Endothelial cell of umbilical vein (primary cell): ENCODE data around the gene PLCG2. TPM values are rescaled to one million over a fixed set of nuclear protein-coding genes. Genes with fewer than 3 reads are reported as not detected.

Experiments used
- BruUV-seq: library from RNA; stranded (reverse); fragments of 400-500 nt; replicated peaks from 2 replicates; lab custom pipeline; 2021; lab: Mats Ljungman, UMichigan
- CTCF ChIA-PET: fragments of 300-600, 350-600 bp; sonication (Branson Sonifier 250); formaldehyde crosslinking; loops from one replicate; lab custom pipeline; 2021; ENCODE audit warnings: antibody characterized with exemption, inconsistent platforms; lab: Charles Lee
- POLR2A ChIA-PET: fragments of 300-600, 350-600 bp; sonication (Branson Sonifier 250); formaldehyde crosslinking; loops from one replicate; lab custom pipeline; 2021; ENCODE audit warnings: antibody characterized with exemption, inconsistent platforms; lab: Charles Lee
- DNase-seq: peaks from one replicate; pipeline ENCODE4 v3.0.0-alpha.2; 2011; ENCODE audit warnings: low read depth, low spot score
- FAIRE-seq: peaks from 2 replicates; lab custom pipeline; 2011; peaks lifted over from hg19 to GRCh38; lab: Jason Lieb, UNC
- H2AFZ ChIP-seq: 2 replicates; pipeline ENCODE4 v1.6.0; 2012; ENCODE audit warnings: low read depth, low read length, control low read depth, inconsistent platforms
- H3K27ac ChIP-seq: 2 replicates; pipeline ENCODE4 v1.5.1; 2011; ENCODE audit warnings: low read depth, mild to moderate bottlenecking, control low read depth, low read length, moderate library complexity; ENCODE audit not compliant: insufficient read depth
- H3K27me3 ChIP-seq, 2 experiments: 2 replicates each; pipeline versions ENCODE4 v1.6.0 to v1.6.1; 2011; ENCODE audit warnings: low read length in 2 of 2, mixed read lengths in 1 of 2; ENCODE audit not compliant: control insufficient read depth in 2 of 2, insufficient read depth in 2 of 2
- H3K36me3 ChIP-seq, 2 experiments: 2 replicates in 1 of 2; 3 replicates in 1 of 2; pipeline ENCODE4 v1.5.1; 2011; ENCODE audit warnings: low read length in 2 of 2, mild to moderate bottlenecking in 1 of 2, moderate library complexity in 1 of 2; ENCODE audit not compliant: control insufficient read depth in 2 of 2, insufficient read depth in 2 of 2; ENCODE audit errors: extremely low read depth in 1 of 2
- H3K4me1 ChIP-seq: 3 replicates; pipeline ENCODE4 v1.5.1; 2011; ENCODE audit warnings: mild to moderate bottlenecking, low read length; ENCODE audit not compliant: control insufficient read depth, insufficient read depth; ENCODE audit errors: extremely low read depth
- H3K4me2 ChIP-seq: 2 replicates; pipeline ENCODE4 v1.6.1; 2011; ENCODE audit warnings: low read length, control low read depth, mixed read lengths; ENCODE audit not compliant: insufficient read depth
- H3K4me3 ChIP-seq, 3 experiments: fragments of 200-600 bp in 1 of 3; sonication (generic), shearing (Covaris generic) in 1 of 3; replicated peaks in 1 of 3; 2 replicates each; pipeline ENCODE4 v1.5.1; 2011 to 2016; ENCODE audit warnings: control low read depth in 3 of 3, low read length in 3 of 3, mild to moderate bottlenecking in 2 of 3, inconsistent platforms in 1 of 3, low read depth in 1 of 3, moderate library complexity in 1 of 3; ENCODE audit not compliant: insufficient read depth in 1 of 3
- H3K79me2 ChIP-seq: 2 replicates; pipeline ENCODE4 v1.6.0; 2012; ENCODE audit warnings: low read length, inconsistent platforms; ENCODE audit not compliant: control insufficient read depth, insufficient read depth
- H3K9ac ChIP-seq: replicated peaks from 2 replicates; pipeline ENCODE3; 2011; ENCODE audit warnings: low read length, control low read depth; ENCODE audit not compliant: insufficient read depth; ENCODE audit errors: extremely low read depth
- H3K9me1 ChIP-seq: replicated peaks from 3 replicates; pipeline ENCODE4 v1.6.0; 2011; ENCODE audit warnings: mild to moderate bottlenecking, low read length; ENCODE audit not compliant: control insufficient read depth, insufficient read depth; ENCODE audit errors: extremely low read depth
- H3K9me3 ChIP-seq: replicated peaks from 2 replicates; pipeline ENCODE4 v1.5.1; 2012; ENCODE audit warnings: low read length, inconsistent platforms; ENCODE audit not compliant: control insufficient read depth, insufficient read depth
- H4K20me1 ChIP-seq: replicated peaks from 2 replicates; pipeline ENCODE3; 2011; ENCODE audit warnings: mild to moderate bottlenecking, low read length; ENCODE audit not compliant: control insufficient read depth, insufficient read depth; ENCODE audit errors: extremely low read depth
- EZH2 ChIP-seq: IDR thresholded peaks from 2 replicates; pipeline ENCODE4 v1.6.1; 2012; ENCODE audit warnings: borderline replicate concordance, low read depth, mild to moderate bottlenecking, moderate library complexity, low read length, inconsistent platforms; ENCODE audit not compliant: severe bottlenecking
- FOS ChIP-seq: IDR thresholded peaks from 2 replicates; pipeline ENCODE4 v1.6.1; 2011; ENCODE audit warnings: mild to moderate bottlenecking, low read length, moderate library complexity, borderline replicate concordance; ENCODE audit not compliant: insufficient read depth
- JUN ChIP-seq: IDR thresholded peaks from 2 replicates; pipeline ENCODE4 v1.6.1; 2011; ENCODE audit warnings: borderline replicate concordance, low read depth; ENCODE audit not compliant: insufficient read length, insufficient read depth
- POLR2A ChIP-seq: IDR thresholded peaks from 2 replicates; pipeline ENCODE4 v1.6.1; 2012; ENCODE audit warnings: low read depth, mild to moderate bottlenecking, control low read depth, low read length
- dilution Hi-C: fragments of 300-500 bp; cut with MboI; formaldehyde crosslinking; loops from one replicate; pipeline ENCODE4 v1.15.0; 2019; ENCODE audit warnings: low sequenced_read_pairs; ENCODE audit not compliant: extremely low pct_ligation_motif_present
- intact Hi-C: fragments of 100-400 bp; cut with micrococcal nuclease; formaldehyde crosslinking; loops from one replicate; pipeline ENCODE4 v1.10.0; 2022
- polyA plus RNA-seq, 4 experiments: library from polyadenylated mRNA; depleted of rRNA in 3 of 4; stranded (reverse) in 3 of 4; unstranded in 1 of 4; fragments of >200 nt; gene quantifications; 2 replicates each; pipeline versions ENCODE4 v1.2.1 to v1.2.3, GENCODE V29; 2011 to 2012; ENCODE audit warnings: missing spikeins in 1 of 4
- total RNA-seq: library from RNA; stranded (reverse); gene quantifications from 2 replicates; pipeline ENCODE4 v1.2.3, GENCODE V29; 2021
- TF ChIP-seq, protein P1 (sequence below), 2 donors: IDR thresholded peaks; 1 replicate in 1 of 2; 2 replicates in 1 of 2; pipeline ENCODE4 v1.5.1; 2011; ENCODE audit warnings: low read length in 2 of 2, mild to moderate bottlenecking in 2 of 2, moderate library complexity in 2 of 2, control low read depth in 1 of 2, inconsistent platforms in 1 of 2, low read depth in 1 of 2; ENCODE audit not compliant: insufficient read depth in 1 of 2; ENCODE audit errors: extremely low read depth in 1 of 2

PLCG2 gene
- total and polyA plus RNA-seq, 2 donors (not counting 3 experiments of a cell fraction or from before 2014, with no cell fraction given), result 10.8 to 13.6 TPM

DNA sequence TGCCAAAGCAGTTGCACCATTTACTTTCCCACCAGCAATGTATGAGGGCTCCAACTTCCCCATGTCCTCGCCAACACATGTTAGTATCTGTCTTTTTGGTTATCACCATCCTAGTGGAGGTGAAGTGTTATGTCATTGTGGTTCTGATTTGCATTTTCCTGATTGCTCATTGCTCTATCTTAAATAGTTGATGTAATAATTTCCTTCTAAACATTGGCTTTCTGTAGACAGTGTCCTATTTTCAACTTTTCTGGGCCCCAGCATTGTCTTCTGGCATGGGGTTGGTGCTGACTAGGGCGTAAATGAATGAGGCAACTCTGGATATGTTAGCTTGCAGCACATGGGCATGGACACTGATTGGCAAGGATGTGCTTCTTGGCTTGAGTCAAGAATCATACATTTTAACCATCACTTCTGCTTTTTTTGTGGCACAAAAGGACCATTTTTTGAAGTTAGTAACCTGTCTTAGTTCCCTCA lies 25.1 kb downstream of the PLCG2 start:
- H3K79me2 ChIP-seq, result no peaks in the 10 kb centered on the region
- dilution Hi-C loops, result no loop called here
- BruUV-seq, result no TSS peak
- H3K27ac ChIP-seq, result no peak overlapping the region
- H3K4me3 ChIP-seq, result no peak overlapping the region
- DNase-seq, result no peak
- intact Hi-C loops, result no loop called here
- TF ChIP-seq JUN (no peak), EZH2 (no peak), FOS (no peak)
- TF ChIP-seq, protein P1, sequence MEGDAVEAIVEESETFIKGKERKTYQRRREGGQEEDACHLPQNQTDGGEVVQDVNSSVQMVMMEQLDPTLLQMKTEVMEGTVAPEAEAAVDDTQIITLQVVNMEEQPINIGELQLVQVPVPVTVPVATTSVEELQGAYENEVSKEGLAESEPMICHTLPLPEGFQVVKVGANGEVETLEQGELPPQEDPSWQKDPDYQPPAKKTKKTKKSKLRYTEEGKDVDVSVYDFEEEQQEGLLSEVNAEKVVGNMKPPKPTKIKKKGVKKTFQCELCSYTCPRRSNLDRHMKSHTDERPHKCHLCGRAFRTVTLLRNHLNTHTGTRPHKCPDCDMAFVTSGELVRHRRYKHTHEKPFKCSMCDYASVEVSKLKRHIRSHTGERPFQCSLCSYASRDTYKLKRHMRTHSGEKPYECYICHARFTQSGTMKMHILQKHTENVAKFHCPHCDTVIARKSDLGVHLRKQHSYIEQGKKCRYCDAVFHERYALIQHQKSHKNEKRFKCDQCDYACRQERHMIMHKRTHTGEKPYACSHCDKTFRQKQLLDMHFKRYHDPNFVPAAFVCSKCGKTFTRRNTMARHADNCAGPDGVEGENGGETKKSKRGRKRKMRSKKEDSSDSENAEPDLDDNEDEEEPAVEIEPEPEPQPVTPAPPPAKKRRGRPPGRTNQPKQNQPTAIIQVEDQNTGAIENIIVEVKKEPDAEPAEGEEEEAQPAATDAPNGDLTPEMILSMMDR (IDR thresholded peaks at IDR 0.05; ENCODE audit: extremely low read depth in 1 of 2, insufficient read depth in 1 of 2, low read depth in 1 of 2, low read length in 2 of 2), result no peak
- no peak for FAIRE-seq
- ChIA-PET POLR2A (no interaction called here), CTCF (interaction anchor here (0.9 kb wide), 1 partner anchor 11 kb away, joined by 3 read pairs; no protein-coding TSS in a partner anchor)
- H3K9me3 ChIP-seq, result no peaks in the 10 kb centered on the region
- H3K9ac ChIP-seq, result no peak overlapping the region
- no peaks in the 10 kb centered on the region for H3K9me1 ChIP-seq
- no peaks in the 10 kb centered on the region for H3K4me1 ChIP-seq
- no peaks in the 10 kb centered on the region for H3K27me3 ChIP-seq
- no peaks in the 10 kb centered on the region for H4K20me1 ChIP-seq
- no peak overlapping the region for H3K4me2 ChIP-seq
- no peak overlapping the region for H2AFZ ChIP-seq
- no peaks in the 10 kb centered on the region for H3K36me3 ChIP-seq

DNA sequence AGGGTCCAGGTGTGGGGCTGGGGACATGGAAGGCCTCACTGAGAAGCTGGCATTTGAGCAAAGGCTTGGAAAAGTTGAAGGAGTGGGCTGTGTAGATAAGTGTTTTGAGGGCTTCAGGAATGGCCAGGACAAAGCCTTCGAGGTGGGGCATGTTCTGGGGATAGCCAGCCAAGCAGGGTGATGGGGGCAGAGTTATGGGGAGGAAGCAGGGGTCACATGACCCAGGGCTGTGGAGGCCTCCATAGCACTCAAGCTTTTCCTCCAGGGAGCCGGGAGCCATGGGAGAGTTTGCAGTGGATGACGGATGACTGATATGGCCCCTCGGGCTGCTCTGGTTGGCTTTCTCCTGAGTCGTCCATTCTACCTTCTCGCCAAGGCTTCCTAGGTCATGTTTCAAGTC lies 27.6 kb downstream of the PLCG2 start:
- H3K9ac ChIP-seq, result no peak overlapping the region
- DNase-seq (no peak), FAIRE-seq (no peak)
- ChIA-PET CTCF (interaction anchor here (0.9 kb wide), 1 partner anchor 68 kb away, joined by 3 read pairs; no protein-coding TSS in a partner anchor), POLR2A (no interaction called here)
- dilution Hi-C loops, result no loop called here
- intact Hi-C loops, result no loop called here
- H2AFZ ChIP-seq, result no peak overlapping the region
- H3K9me3 ChIP-seq, result no peaks in the 10 kb centered on the region
- no peaks in the 10 kb centered on the region for H4K20me1 ChIP-seq
- no peaks in the 10 kb centered on the region for H3K79me2 ChIP-seq
- no peaks in the 10 kb centered on the region for H3K36me3 ChIP-seq
- no peak overlapping the region for H3K4me2 ChIP-seq
- no peaks in the 10 kb centered on the region for H3K9me1 ChIP-seq
- no peaks in the 10 kb centered on the region for H3K4me1 ChIP-seq
- no TSS peak for BruUV-seq
- no peak overlapping the region for H3K4me3 ChIP-seq
- H3K27me3 ChIP-seq, result no peaks in the 10 kb centered on the region
- no peak for TF ChIP-seq POLR2A
- no peak overlapping the region for H3K27ac ChIP-seq
